Dermis blood vessel endothelial cell (primary cell): Measurements from ENCODE around the gene MRFAP1L1. TPM values are rescaled to one million over a fixed set of nuclear protein-coding genes. Genes with fewer than 3 reads are reported as not detected.
A peak's percentile ranks its signal among the peaks of the same experiment; 100 is the strongest.
"Not testable (repeated sequence)": the region's sequence is repeated elsewhere in the genome, so short reads cannot be mapped to it uniquely, and the experiment has no call there.

Experiments
- DNase-seq: peaks from one replicate; pipeline ENCODE4 v3.0.0; 2010
- total RNA-seq: library from RNA; depleted of rRNA; stranded (reverse); fragments of >200 nt; gene quantifications from 2 replicates; pipeline ENCODE4 v1.2.3, GENCODE V29; 2014

Gene MRFAP1L1
- 62.2 and 68.9 TPM in 2 replicates for total RNA-seq

DNA sequence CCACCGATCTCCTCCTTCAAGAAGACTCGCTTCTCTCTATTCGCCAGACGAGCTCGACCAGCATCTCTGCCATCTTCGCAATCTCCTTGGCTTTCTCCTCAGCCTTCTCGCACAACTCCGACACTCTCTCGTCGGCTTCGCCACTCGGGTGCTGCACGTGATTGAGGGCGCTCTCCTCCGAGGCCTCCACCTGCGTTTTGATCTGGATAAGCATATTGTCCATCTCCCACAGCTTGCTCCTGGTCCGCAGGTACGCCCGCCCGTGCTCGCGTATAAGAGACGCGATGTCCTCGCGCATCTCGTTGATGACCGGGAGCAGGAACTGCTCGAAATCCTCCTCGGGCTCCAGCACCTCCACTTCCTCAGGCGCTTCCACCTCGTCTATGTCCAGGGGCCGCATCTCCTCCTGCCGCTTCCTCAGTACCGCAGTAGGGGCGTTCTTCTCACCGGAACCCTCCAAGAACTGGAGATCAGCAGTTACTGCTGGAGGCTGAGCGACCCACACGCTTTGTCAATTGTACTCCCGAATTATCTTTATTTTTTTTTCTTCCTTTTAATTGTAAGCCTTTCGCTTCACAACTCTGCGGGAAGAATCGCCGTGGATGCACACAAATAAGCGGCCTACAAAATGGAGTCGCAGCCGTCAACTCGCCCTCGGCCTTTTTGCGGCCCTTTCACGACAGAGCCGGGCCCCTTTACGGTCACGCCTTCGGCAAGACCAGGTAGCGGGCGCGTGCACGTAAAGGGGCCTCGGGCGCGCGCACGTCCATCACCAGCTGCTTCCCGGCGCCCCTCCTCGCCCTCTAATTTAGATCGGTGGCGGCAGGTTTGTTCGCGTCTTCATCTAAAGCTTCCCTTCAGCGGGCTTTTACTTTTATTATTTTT, at the start of gene MRFAP1L1:
TSS of gene MRFAP1L1 (minus strand) at position 636 of the 885 bp plus-strand sequence. CDS start at position 400, 236 bp downstream.
- peak; percentile 98 for DNase-seq

DNA sequence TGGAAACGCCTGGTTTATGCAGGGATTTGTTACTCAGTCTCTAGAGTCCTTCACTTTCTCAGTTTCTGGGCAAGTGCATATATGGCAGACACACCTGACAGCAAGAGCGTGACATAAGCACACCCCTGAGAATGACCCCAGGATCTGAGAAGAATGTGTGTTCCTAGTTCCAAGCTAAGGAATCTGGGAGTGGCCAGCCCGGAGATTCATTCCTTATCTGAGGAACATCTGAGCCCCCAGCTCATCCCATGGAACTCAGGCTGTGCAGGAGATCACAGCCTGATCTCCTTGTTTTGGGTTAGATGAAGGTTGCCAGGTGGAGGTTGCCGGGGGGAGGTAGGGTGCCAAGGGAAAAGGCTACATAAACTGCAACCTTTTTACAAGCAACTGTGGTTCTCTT, 49.1 kb upstream of the MRFAP1L1 start:
- no peak for DNase-seq

DNA sequence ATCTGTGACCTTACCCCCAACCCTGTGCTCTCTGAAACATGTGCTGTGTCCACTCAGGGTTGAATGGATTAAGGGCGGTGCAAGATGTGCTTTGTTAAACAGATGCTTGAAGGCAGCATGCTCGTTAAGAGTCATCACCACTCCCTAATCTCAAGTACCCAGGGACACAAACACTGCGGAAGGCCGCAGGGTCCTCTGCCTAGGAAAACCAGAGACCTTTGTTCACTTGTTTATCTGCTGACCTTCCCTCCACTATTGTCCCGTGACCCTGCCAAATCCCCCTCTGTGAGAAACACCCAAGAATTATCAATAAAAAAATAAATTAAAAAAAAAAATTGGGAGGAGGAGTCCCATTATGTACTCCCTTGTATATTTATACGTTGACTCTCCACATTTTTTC, 46.7 kb upstream of the MRFAP1L1 start:
- not testable (repeated sequence) for DNase-seq

DNA sequence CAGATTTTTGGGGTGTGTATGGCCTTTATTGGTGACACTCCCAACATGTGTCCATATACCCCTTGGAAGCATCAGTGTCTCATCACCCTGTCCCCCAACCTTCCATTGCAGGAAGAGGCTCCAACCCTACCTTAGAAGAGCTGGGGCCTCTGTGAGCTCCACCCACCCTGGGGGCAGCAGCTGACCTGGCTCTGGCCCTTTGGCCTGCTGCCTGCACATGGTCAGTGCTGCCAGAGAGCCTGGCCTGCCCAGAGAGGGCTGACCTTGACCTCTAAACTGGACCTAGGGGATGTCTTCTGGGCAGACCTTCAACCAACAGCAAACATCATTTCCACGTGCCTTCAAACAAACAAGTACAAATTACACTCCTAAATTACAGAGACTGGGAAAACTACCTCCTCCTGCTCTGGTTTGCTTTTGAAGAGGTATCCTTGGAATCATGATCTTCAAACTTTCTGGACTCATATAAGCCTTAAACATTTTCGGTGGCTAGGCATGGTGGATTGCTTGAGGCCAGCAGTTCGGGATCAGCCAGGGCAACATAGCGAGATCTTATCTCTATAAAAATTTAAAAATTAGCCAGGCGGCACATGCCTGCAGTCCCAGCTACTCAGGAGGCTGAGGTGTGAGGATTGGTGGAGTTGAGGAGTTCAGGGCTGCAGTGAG, 45.6 kb upstream of the MRFAP1L1 start:
- DNase-seq = no peak

DNA sequence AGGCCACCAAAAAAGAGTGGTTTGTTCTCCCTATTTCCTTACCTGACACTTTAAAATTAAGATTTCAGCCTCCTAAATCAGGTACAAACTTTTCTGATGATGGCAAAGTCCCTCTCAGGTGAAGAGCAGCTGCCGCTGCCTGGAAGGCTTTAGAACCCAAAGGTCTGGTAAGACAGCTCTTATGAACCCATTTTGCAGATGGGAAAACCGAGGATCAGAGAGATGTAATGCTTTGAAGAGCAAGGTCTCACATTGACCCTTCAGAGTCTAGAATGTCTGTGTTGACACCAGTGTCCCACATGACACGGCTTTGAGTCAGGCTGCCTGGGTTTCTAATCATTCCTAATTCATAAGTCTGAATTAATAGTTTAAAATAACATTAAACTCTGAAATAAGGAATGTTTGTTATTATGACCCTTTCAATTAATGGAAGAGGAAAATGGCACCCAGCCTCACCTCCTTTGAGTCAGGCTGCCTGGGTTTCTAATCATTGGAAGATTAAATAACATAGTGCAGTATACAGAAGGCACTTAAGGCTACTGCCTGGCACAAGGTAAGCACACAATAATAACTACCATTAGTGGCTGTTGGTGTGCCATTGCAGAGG, 44.9 kb upstream of the MRFAP1L1 start:
- no peak for DNase-seq

DNA sequence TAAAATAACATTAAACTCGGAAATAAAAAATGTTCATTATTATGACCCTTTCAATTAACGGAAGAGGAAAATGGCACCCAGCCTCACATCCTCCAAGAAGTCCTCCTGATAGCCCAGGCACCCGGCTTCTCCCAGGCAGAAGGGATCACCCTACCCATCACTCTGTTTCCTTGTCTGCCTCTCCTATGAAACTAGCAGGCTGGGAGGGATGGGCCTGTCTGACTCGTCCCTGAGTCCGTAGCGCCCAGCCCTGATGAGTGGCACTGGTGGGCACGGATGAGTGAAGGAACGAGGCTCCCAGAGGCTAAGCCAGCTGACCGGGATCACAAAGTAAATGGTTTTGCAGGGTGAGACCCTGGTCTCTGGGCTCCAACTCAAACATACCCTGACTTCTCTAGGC, 44.2 kb upstream of the MRFAP1L1 start:
- DNase-seq = no peak

DNA sequence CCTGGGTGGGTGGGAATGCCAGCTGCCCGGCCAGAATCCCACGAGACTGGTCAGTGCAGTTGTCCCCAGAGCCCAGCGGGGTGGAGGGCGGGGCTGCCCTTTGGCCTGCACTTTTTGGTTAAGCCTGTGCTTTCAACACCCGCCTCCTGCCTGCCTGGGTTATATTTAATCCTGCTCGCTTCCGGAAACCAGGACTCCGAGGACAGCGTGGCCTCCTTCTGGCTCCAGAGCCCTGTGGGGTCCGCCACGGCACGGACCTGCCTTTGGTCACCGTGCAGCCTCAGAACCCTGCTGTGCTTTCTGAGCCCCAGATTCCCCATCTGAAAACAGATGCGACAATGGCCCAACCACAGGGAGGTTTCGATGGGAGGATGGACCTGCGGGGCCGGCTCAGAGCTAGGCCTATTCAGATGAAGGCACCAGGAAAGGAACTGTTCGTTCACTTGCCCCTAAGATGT, 43.5 kb upstream of the MRFAP1L1 start:
- DNase-seq = no peak

DNA sequence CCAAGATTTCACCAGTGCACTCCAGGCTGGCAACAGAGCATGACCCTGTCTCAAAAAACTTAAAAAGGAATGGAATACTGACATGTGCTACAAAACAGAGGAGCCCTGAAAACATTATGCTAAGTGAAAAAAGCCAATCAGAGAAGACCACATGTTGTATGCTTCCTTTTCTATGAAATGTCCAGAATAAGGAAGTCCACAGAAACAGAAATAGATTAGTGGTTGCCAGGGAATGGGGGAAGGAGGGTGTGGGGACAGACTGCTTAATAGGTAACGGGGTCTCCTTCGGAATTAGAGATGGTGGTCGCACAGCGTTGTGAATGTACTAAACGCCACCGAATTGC, 42.8 kb upstream of the MRFAP1L1 start:
- no peak for DNase-seq

DNA sequence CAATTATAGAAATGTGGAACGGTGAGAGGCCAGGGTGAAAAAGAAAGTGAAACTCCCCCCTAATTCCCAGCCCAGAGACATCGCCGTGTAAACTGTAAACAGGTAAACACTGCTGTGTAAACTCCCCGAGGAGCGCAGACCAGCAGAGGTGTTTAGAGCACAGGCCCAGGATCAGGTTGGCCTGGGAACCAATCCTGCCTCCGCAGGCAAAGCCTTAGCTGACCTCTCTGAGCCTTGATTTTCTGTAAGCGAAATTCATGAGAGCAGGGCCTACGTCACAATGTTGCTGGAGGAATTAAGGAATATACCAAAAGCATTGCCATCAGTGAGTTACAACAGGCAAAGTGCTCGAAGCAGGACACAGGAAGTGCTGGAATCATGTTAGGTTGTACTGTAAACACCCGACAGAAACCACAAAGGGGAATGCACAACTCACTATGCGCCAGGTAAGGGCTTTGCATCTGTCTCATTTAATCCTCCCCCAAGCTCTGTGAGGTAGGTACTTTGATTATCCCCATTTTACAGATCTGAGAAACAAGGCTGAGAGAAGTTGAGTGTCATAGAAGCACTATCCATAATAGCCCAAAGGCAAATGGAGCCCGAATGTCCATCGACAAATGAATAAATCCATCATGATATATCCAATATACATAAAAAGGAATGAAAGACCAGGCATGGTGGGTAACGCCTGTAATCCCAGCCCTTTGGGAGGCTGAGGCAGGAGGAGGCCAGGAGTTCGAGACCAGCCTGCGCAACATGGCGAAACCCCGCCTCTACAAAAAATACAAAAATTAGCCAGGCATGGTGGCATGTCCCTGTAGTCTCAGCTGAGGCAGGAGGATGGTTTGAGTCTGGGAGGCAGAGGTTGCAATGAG, 42.2 kb upstream of the MRFAP1L1 start:
- DNase-seq = no peak

DNA sequence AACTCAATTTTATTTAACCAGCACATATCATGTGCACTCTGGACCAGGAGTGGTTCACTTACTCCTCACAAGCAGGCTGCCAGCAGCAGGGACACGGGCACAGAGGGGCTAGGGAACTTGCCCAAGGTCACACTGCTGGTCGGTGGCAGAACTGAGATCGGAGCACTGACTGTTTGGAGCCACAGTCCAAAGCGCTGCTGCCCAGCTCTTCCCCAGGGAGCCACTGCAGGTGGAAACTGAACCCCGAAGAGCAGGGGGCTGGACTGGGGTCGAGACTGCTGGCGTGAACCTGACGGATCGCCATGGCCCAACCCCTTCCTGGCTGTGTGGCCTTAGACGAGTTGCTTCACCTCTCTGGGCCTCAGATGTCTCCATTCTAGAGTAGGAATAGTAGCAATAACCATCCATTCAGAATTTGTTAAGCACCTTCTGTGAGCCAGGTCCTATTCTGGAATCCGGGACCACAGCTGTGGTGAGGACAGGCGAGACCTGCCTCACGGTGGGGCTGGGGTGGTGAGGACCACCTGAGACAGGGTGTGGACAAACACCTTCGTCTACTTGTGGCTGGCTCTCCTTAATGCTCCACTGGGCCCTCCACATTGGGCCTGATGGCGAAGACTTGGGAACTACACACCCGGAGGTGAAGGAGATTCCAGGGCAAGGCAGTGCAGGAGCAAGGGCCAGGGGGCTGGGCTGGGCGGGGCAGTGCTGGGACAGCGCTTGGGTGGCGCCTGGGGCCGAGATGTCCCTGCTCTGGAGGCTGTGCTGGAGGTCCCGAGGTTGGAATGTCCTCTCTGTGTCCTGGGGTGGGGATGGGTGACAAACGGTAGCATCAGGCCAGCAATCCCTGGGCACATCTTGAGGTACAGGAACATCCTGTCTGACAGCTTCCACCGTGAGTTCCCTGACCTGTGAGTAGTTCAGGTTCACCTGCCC, 40.9 kb upstream of the MRFAP1L1 start:
- DNase-seq = no peak

DNA sequence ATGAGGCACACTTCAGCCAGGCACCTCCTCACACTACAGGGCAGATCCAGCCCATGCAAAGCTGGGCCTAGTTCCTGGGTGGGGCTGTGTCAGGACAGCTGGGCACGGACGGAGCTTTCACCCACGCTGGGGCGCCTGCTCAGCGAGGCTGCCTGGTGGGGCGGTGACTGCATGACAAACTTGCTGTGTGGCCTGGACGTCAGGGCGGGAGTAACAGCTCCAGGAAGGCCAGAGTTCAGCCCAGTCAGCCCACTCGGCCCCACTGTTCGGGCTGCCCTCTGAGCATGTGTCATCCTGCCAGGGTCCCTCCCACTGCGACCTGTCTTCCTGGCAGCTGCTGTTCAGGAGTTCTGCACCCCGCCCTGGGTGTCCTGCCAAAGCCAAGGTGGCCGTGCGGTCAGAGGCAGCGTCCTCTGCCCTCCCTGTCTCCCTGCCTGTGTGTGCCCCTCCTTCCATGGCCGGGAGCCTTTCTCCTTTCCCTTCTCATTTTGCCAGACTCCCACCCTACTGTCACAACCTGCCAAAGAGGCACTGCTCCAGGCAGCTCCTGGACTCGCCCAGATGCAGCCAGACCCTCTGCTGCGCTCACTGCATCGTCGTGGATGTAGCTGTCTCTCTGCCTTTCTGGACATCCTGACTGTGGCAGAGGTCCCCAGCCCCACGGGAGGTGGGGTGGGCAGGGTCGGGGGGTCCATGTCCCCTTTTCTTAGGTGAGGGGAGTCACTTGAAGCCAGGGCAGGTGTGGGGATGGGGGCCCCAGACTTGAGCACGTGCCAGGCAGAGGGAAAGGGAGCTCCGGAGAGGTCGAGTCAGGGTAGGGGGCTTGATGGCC, 39.9 kb upstream of the MRFAP1L1 start:
- peak; percentile 58 for DNase-seq

DNA sequence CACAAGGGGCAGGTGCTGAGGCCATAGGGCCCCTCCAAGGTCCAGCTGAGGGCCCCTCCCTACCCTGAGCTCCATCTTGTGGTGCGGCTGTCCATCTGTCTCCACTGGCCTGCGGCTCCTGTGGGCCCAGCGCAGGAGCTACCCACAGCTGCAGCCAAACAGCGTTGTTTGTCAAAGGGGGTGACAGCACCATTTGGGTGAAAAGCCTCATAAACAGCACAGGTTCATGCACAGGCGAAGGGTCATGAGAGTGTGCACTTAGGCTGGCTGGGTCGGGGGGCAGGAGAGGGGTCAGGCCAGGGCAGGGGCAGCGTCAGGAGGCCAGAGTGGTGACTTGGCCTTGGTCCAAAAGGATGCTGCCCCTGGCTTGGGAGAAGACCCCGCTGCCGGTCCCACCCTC, 38.6 kb upstream of the MRFAP1L1 start:
- DNase-seq = no peak

DNA sequence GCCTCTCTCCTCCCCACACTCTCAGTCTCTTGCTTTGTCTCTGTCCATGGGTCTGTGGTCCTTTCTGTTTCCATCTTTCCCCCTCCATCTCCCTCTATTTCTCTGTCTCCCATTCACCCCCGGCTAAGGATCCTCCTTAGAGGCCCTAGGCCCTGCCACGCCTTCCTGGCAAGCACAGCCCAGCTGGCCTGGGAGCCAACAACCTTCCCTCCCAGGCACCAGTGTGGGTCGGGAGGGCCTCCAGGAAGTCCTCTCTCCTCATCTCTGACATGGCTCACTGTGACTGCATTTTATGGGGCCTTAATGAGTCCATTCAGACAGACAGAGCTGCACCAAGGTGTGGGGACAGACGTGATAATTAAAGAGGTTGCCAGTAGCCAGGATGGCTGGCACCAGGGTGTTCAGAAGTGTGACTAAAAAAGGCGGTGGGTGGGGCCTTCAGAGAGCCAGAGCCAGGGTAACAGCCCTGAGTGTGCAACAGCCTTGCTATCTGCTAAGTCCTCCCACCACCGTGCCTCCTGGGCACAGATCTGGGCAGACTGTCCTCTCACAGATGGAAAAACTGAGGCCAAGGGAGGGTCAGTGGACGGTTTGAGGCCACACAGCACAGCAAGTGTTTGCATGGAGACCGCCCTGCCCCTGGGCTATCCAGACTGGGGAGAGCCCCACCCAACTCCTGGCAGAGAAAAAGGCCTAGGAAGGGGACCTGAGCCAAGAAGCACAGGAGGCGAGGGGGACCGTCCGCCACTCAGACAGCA, 37.8 kb upstream of the MRFAP1L1 start:
- DNase-seq = no peak

DNA sequence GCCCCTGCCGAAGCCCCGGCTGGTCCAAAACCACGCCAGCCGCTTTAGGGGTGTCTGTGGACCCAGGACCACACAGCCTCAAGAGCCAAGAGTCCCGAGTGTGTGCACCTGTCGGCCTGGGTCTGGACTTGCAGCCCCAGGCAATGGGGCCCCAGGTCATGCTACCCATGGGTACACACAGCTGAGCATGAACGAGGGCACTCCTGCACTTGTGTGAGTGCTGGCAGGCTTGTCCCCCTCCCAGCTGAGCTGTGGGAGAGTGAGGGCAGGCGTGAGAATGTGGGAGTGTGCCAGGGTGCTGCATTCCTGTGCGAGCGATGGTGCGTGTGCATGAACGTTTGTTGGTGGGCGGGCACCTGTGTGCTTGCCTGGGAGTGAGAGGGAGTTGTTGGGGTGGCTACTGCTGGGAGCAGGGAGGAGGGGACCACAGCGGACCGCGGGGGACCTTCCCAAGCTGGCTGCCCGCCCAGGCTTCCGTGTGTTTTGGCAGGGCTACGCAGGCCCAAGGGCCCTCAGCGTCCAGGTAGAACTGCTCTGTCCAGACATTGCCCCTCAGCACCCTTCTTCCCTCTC, 37.1 kb upstream of the MRFAP1L1 start:
- DNase-seq = no peak

DNA sequence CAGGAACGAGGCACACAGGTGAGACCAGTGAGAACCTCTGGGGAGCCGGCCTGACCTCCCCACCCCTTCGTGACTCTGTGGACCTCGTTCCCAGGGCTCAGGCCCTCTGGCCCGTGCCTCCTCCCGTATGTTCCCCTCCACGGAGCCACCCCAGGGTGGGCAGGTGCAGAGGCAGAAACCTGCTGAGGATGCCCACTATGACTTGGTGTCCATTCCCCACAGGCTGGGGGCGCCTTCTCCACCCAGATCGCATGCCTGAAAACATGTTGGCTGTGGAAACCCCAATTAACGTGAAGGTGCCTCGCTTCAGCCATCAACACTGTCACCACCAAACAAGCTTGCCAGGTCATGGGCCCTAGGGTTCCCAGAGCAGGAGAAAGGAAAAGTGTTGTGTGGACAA, 33.3 kb upstream of the MRFAP1L1 start:
- DNase-seq = no peak

DNA sequence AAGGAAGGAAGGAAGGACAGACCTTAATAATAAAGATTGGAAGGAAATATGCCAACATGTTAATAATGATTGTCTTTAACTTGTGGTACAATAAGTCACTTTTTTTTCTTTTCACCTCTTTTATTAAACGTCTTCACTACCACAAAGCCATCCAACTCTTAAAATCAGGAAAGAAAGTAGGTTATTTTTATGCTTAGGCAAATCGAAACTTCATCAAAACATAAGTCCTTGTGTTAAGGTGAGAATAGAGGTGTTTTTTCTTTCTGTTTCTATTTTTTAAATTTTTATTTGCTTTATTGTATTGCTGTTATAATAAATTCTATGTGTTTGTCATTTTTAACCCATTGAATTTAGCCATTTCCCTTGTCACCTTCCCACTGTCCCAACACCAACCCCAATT, 32.8 kb upstream of the MRFAP1L1 start:
- no peak for DNase-seq

DNA sequence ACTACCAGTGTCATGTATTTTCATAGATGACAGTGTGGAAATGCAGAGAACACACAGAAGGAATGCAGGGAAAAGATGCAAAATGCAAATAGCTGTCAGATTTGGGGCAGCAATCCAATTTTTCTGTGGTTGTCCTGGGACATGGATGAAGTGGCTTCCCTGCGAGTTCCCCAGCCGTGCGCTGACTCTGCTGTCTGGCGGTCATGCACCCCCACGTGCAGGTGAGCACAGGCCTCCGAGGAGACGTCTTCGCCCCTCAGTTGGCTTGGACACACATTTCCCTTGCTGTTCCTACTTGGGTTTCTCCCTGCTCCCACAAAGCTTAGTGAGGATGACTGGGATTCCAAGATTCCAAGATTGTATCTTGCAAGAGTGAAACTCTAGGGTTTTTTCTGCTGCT, 30.7 kb upstream of the MRFAP1L1 start:
- DNase-seq = no peak

DNA sequence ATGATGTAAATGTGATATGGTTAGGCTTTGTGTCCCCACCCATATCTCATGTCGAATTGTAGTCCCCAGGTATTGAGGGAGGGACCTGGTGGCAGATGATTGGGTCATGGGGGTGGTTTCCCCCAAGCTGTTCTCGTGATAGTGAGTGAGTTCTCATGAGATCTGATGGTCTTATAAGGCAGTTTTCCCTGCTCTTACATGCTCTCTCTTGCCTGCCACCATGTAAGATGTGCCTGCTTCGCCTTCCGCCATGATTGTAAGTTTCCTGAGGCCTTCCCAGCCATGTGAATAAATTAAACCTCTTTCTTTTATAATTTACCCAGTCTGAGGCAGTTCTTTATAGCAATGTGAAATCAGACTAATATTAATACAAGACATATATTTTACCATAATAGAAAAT, 30.3 kb upstream of the MRFAP1L1 start:
- no peak for DNase-seq

DNA sequence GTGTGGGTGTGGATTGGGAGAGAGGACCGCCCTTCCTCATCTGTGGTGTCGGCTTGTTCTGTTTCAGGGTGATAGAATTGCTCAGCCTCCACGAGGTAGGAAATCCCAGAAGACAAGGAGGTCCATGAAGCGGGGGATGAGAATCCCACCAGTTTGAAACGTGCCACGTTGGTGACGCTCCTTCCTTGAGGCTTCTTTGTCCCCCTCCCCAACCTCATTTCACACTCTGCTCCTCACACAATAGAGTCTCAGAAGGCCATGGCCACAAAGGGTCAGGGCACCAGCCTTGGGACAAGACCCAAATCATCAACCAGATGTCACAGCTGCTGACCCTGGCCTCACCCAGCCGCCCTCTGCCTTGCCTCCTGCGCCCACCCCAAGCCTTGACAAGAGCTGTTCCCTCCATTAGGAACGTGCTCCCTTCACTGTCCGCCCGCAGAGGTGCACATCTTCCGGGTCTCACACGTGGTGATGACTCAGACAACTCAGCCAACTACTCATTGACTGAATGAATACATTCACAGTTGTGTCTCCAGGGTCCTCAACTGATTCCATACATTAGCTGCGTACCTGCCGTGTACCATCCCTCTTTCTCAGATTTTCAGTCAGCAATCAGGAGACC, 24.6 kb upstream of the MRFAP1L1 start:
- DNase-seq = no peak
